Stimulated activated CD4-positive, alpha-beta T cell treated with anti-CD3 and anti-CD28 coated beads, Interleukin-1b, Interleukin-23, amount 100 ng/mL, for 24 hours (primary cell): ENCODE results near the gene PLAC9.

Experiments
- DNase-seq, 4 experiments: peaks; one replicate each; pipeline ENCODE4 v3.0.0-alpha.2; 2020; ENCODE audit warnings: low read depth in 4 of 4, low spot score in 1 of 4

The PLAC9 gene

GRCh38 chr10:80159166-80159873, 26.8 kb downstream of the PLAC9 start:
- no peak for DNase-seq

- DNase-seq, result no peak
Measured at GRCh38 chr10:80160361-80161320, 28.1 kb downstream of the PLAC9 start.

- DNase-seq, result no peak
Measured at GRCh38 chr10:80161321-80162083, 29.0 kb downstream of the PLAC9 start.

- DNase-seq, result no peak
Measured at GRCh38 chr10:80163741-80164341, 31.3 kb downstream of the PLAC9 start.

- DNase-seq, result no peak
Measured at GRCh38 chr10:80164596-80164995, 32.1 kb downstream of the PLAC9 start.

- no peak for DNase-seq
Measured at GRCh38 chr10:80165173-80165572, 32.6 kb downstream of the PLAC9 start.

GRCh38 chr10:80166581-80167470, 34.3 kb downstream of the PLAC9 start:
- no peak for DNase-seq

- no peak for DNase-seq
Measured at GRCh38 chr10:80167471-80168161, 35.1 kb downstream of the PLAC9 start.

GRCh38 chr10:80168162-80168511, 35.6 kb downstream of the PLAC9 start:
- DNase-seq, result no peak

GRCh38 chr10:80168679-80169380, 36.3 kb downstream of the PLAC9 start:
- DNase-seq, result no peak

- DNase-seq, result no peak
Measured at GRCh38 chr10:80170026-80170425, 37.5 kb downstream of the PLAC9 start.

- no peak for DNase-seq
Measured at GRCh38 chr10:80170641-80171040, 38.1 kb downstream of the PLAC9 start.

GRCh38 chr10:80171248-80171660, 38.7 kb downstream of the PLAC9 start:
- no peak for DNase-seq

- DNase-seq, result no peak
Measured at GRCh38 chr10:80172896-80173295, 40.4 kb downstream of the PLAC9 start.

GRCh38 chr10:80173466-80173865, 40.9 kb downstream of the PLAC9 start:
- DNase-seq, result no peak

- DNase-seq, result no peak
Measured at GRCh38 chr10:80174641-80175395, 42.3 kb downstream of the PLAC9 start.

- no peak for DNase-seq
Measured at GRCh38 chr10:80176526-80176925, 44.0 kb downstream of the PLAC9 start.
